NCI-H1436 (cell line): ENCODE results near the gene C15orf39.

Source experiments
- DNase-seq: peaks from one replicate; lab custom pipeline; 2025; lab: John Stamatoyannopoulos, UW

Gene C15orf39

GRCh38 chr15:75197062-75197630, 4.5 kb upstream of the C15orf39 start:
- no peak for DNase-seq

- DNase-seq, result peak; percentile 92
These were observed 2.9 kb upstream of the C15orf39 start for GRCh38 chr15:75198560-75199356.

GRCh38 chr15:75199357-75199940, 2.2 kb upstream of the C15orf39 start:
- no peak for DNase-seq

- DNase-seq, result no peak
These were observed 1.3 kb upstream of the C15orf39 start for GRCh38 chr15:75200391-75200764.

GRCh38 chr15:75200765-75201615, 692 bp upstream of the C15orf39 start:
- peak; percentile 76 for DNase-seq

- DNase-seq, result peak; percentile 52
These were observed 752 bp downstream of the C15orf39 start for GRCh38 chr15:75202251-75203016.

GRCh38 chr15:75203017-75203907, 1.6 kb downstream of the C15orf39 start:
- no peak for DNase-seq

- no peak for DNase-seq
These were observed 2.2 kb downstream of the C15orf39 start for GRCh38 chr15:75203908-75204263.

- peak; percentile 88 for DNase-seq
These were observed 2.8 kb downstream of the C15orf39 start for GRCh38 chr15:75204340-75205063.

GRCh38 chr15:75205064-75205395, 3.3 kb downstream of the C15orf39 start:
- no peak for DNase-seq

GRCh38 chr15:75206006-75206405, 4.3 kb downstream of the C15orf39 start:
- DNase-seq, result no peak

- DNase-seq, result no peak
These were observed 5.3 kb downstream of the C15orf39 start for GRCh38 chr15:75206803-75207617.

- DNase-seq, result no peak
These were observed 6.2 kb downstream of the C15orf39 start for GRCh38 chr15:75207618-75208500.

GRCh38 chr15:75208501-75209288, 7.0 kb downstream of the C15orf39 start:
- DNase-seq, result no peak

- DNase-seq, result no peak
These were observed 7.6 kb downstream of the C15orf39 start for GRCh38 chr15:75209289-75209676.

GRCh38 chr15:75210811-75211230, 9.1 kb downstream of the C15orf39 start:
- no peak for DNase-seq

- DNase-seq, result no peak
These were observed 9.9 kb downstream of the C15orf39 start for GRCh38 chr15:75211436-75212199.
